IMR-90 (cell line): Measurements from ENCODE around the gene PIGU. TPM values are rescaled to one million over a fixed set of nuclear protein-coding genes. Genes with fewer than 3 reads are reported as not detected.

Source experiments
- ATAC-seq: fragments of 200-7000 bp; cut with Tn5 transposase; 2 replicates; pipeline ENCODE4 v1.9.1; 2020; ENCODE audit warnings: low read depth, mild to moderate bottlenecking, moderate library complexity
- BruUV-seq: library from RNA; stranded (reverse); fragments of 400-500 nt; replicated peaks from 2 replicates; lab custom pipeline; 2021; lab: Mats Ljungman, UMichigan
- CTCF ChIA-PET: fragments of 300-600 bp; formaldehyde crosslinking; extraction: SDS; loops from one replicate; lab custom pipeline; 2021; ENCODE audit warnings: antibody characterized with exemption; lab: Yijun Ruan, JAX
- POLR2A ChIA-PET: fragments of 300-600 bp; sonication (Branson Sonifier 250); formaldehyde crosslinking; loops from one replicate; lab custom pipeline; 2022; ENCODE audit warnings: antibody characterized with exemption; ENCODE audit not compliant: unreplicated experiment; lab: Charles Lee
- DNase-seq: peaks from one replicate; pipeline ENCODE4 v3.0.0; 2013
- H2AFZ ChIP-seq: replicated peaks from 2 replicates; pipeline ENCODE3; 2013; ENCODE audit warnings: low read length, mild to moderate bottlenecking; ENCODE audit not compliant: poor library complexity
- H2AK5ac ChIP-seq: 2 replicates; pipeline ENCODE4 v1.6.1; 2013; ENCODE audit warnings: low read depth, low read length, inconsistent platforms
- H2AK9ac ChIP-seq: replicated peaks from 2 replicates; pipeline ENCODE3; 2013; ENCODE audit warnings: mild to moderate bottlenecking, low read depth, low read length, moderate library complexity; ENCODE audit not compliant: poor library complexity
- H2BK120ac ChIP-seq: 2 replicates; pipeline ENCODE4 v1.6.1; 2013; ENCODE audit warnings: low read depth, low read length, inconsistent platforms
- H2BK15ac ChIP-seq: 3 replicates; pipeline ENCODE4 v1.6.1; 2013; ENCODE audit warnings: low read depth, low read length, inconsistent platforms
- H2BK20ac ChIP-seq: 2 replicates; pipeline ENCODE4 v1.6.1; 2013; ENCODE audit warnings: low read depth, mild to moderate bottlenecking, inconsistent platforms, low read length, moderate library complexity
- H2BK5ac ChIP-seq: 2 replicates; pipeline ENCODE4 v1.6.1; 2013; ENCODE audit warnings: mild to moderate bottlenecking, low read depth, low read length, inconsistent platforms; ENCODE audit not compliant: poor library complexity, severe bottlenecking
- H3K14ac ChIP-seq: replicated peaks from 2 replicates; pipeline ENCODE4 v1.6.1; 2013; ENCODE audit warnings: low read depth, low read length, inconsistent platforms
- H3K18ac ChIP-seq: 2 replicates; pipeline ENCODE4 v1.6.1; 2013; ENCODE audit warnings: low read depth, low read length, control low read depth
- H3K23ac ChIP-seq: 2 replicates; pipeline ENCODE4 v1.6.1; 2013; ENCODE audit warnings: low read depth, low read length, inconsistent platforms
- H3K27ac ChIP-seq: 2 replicates; pipeline ENCODE4 v1.5.1; 2013; ENCODE audit warnings: mild to moderate bottlenecking, control low read depth, low read length; ENCODE audit not compliant: insufficient read depth
- H3K27me3 ChIP-seq: 2 replicates; pipeline ENCODE4 v1.6.1; 2013; ENCODE audit warnings: low read length; ENCODE audit not compliant: control insufficient read depth, insufficient read depth
- H3K36me3 ChIP-seq: 2 replicates; pipeline ENCODE4 v1.6.1; 2013; ENCODE audit warnings: low read length, mixed read lengths; ENCODE audit not compliant: control insufficient read depth, insufficient read depth
- H3K4ac ChIP-seq: 2 replicates; pipeline ENCODE4 v1.6.1; 2013; ENCODE audit warnings: low read depth, low read length, inconsistent platforms
- H3K4me1 ChIP-seq: 2 replicates; pipeline ENCODE4 v1.6.1; 2013; ENCODE audit warnings: low read length, mixed read lengths; ENCODE audit not compliant: control insufficient read depth, insufficient read depth
- H3K4me2 ChIP-seq: 2 replicates; pipeline ENCODE4 v1.6.1; 2013; ENCODE audit warnings: low read depth, mild to moderate bottlenecking, control low read depth, low read length, moderate library complexity
- H3K4me3 ChIP-seq: 2 replicates; pipeline ENCODE4 v1.5.1; 2013; ENCODE audit warnings: low read depth, mild to moderate bottlenecking, control low read depth, low read length, moderate library complexity; ENCODE audit not compliant: insufficient read depth
- H3K56ac ChIP-seq: 2 replicates; pipeline ENCODE4 v1.6.1; 2013; ENCODE audit warnings: low read length, inconsistent platforms; ENCODE audit not compliant: insufficient read depth; ENCODE audit errors: extremely low read depth
- H3K79me1 ChIP-seq, 2 experiments: 2 replicates each; pipeline ENCODE4 v1.6.1; 2013; ENCODE audit warnings: low read length in 2 of 2, inconsistent platforms in 1 of 2, low read depth in 1 of 2
- H3K9ac ChIP-seq: 2 replicates; pipeline ENCODE4 v1.6.1; 2013; ENCODE audit warnings: low read depth, low read length, control low read depth
- H3K9me1 ChIP-seq: 2 replicates; pipeline ENCODE4 v1.6.1; 2013; ENCODE audit warnings: low read length, inconsistent platforms; ENCODE audit not compliant: insufficient read depth
- H3K9me3 ChIP-seq: 2 replicates; pipeline ENCODE4 v1.6.1; 2013; ENCODE audit warnings: low read length; ENCODE audit not compliant: control insufficient read depth, insufficient read depth
- H4K20me1 ChIP-seq: 2 replicates; pipeline ENCODE4 v1.6.1; 2013; ENCODE audit warnings: low read length, inconsistent platforms; ENCODE audit not compliant: insufficient read depth
- H4K5ac ChIP-seq: 2 replicates; pipeline ENCODE4 v1.6.1; 2013; ENCODE audit warnings: mild to moderate bottlenecking, low read depth, low read length, control low read depth
- H4K8ac ChIP-seq, 2 experiments: 2 replicates each; pipeline ENCODE4 v1.6.1; 2013; ENCODE audit warnings: low read depth in 2 of 2, low read length in 2 of 2, control low read depth in 1 of 2, inconsistent platforms in 1 of 2
- H4K91ac ChIP-seq: 2 replicates; pipeline ENCODE4 v1.6.1; 2013; ENCODE audit warnings: low read depth, low read length, inconsistent platforms; ENCODE audit not compliant: insufficient read depth
- BHLHE40 ChIP-seq: fragments of 150-350 bp; IDR thresholded peaks from 2 replicates; pipeline ENCODE4 v1.6.1; 2016; ENCODE audit warnings: mild to moderate bottlenecking, low read depth, low read length
- CEBPB ChIP-seq: IDR thresholded peaks from 2 replicates; pipeline ENCODE4 v1.6.1; 2012; ENCODE audit warnings: low read depth, low read length, improper control_type of control experiment
- CHD1 ChIP-seq: IDR thresholded peaks from 2 replicates; pipeline ENCODE4 v1.6.1; 2012; ENCODE audit warnings: low read depth, low read length, improper control_type of control experiment
- FOS ChIP-seq: fragments of 150-350 bp; IDR thresholded peaks from 2 replicates; pipeline ENCODE4 v1.6.1; 2016; ENCODE audit warnings: low read depth, low read length
- MAFK ChIP-seq: IDR thresholded peaks from 2 replicates; pipeline ENCODE4 v1.6.1; 2012; ENCODE audit warnings: low read depth, low read length, improper control_type of control experiment
- MAZ ChIP-seq: IDR thresholded peaks from 2 replicates; pipeline ENCODE4 v1.6.1; 2012; ENCODE audit warnings: low read depth, mild to moderate bottlenecking, low read length, improper control_type of control experiment, moderate library complexity, borderline replicate concordance
- MXI1 ChIP-seq: IDR thresholded peaks from 2 replicates; pipeline ENCODE4 v1.6.1; 2012; ENCODE audit warnings: low read depth, mild to moderate bottlenecking, low read length, moderate library complexity, borderline replicate concordance
- NFE2L2 ChIP-seq: fragments of 150-350 bp; IDR thresholded peaks from 2 replicates; pipeline ENCODE4 v1.6.1; 2016; ENCODE audit warnings: low read depth, mild to moderate bottlenecking, low read length
- POLR2A ChIP-seq: IDR thresholded peaks from 2 replicates; pipeline ENCODE4 v1.6.1; 2012; ENCODE audit warnings: mild to moderate bottlenecking, low read depth, low read length
- RAD21 ChIP-seq: IDR thresholded peaks from 2 replicates; pipeline ENCODE4 v1.6.1; 2012; ENCODE audit warnings: low read length, improper control_type of control experiment
- RCOR1 ChIP-seq: IDR thresholded peaks from 2 replicates; pipeline ENCODE4 v1.6.1; 2012; ENCODE audit warnings: mild to moderate bottlenecking, low read length, improper control_type of control experiment; ENCODE audit not compliant: insufficient replicate concordance
- RFX5 ChIP-seq: IDR thresholded peaks from 2 replicates; pipeline ENCODE4 v1.8.0; 2012; ENCODE audit warnings: low read depth, mild to moderate bottlenecking, low read length, moderate library complexity
- SMC3 ChIP-seq: fragments of 150-350 bp; IDR thresholded peaks from 2 replicates; pipeline ENCODE4 v1.6.1; 2016; ENCODE audit warnings: low read depth, mild to moderate bottlenecking, antibody characterized with exemption, low read length, moderate library complexity
- USF2 ChIP-seq: fragments of 150-350 bp; IDR thresholded peaks from 2 replicates; pipeline ENCODE4 v1.6.1; 2017; ENCODE audit warnings: mild to moderate bottlenecking, antibody characterized with exemption, low read length, low read depth
- WGBS, 2 experiments: methylation state at CpG; one replicate each; pipeline versions ENCODE4 v1.1.5 to v1.1.7; 2013; ENCODE audit warnings: missing lambda C conversion rate in 2 of 2; ENCODE audit not compliant: insufficient read length in 1 of 2; ENCODE audit errors: extremely low coverage in 2 of 2; 5-methylcytosine and 5-hydroxymethylcytosine counted together
- dilution Hi-C: fragments of 300-500 bp; cut with HindIII; formaldehyde crosslinking; loops from one replicate; pipeline ENCODE4 v1.14.3; 2018; ENCODE audit warnings: low sequenced_read_pairs; ENCODE audit not compliant: unreplicated experiment
- in situ Hi-C: fragments of 300-500 bp; cut with MboI; formaldehyde crosslinking; loops from 3 replicates; pipeline ENCODE4 v1.14.3; 2019; ENCODE audit warnings: low sequenced_read_pairs, inconsistent platforms, mixed read lengths
- intact Hi-C: fragments of 100-400 bp; cut with micrococcal nuclease; formaldehyde crosslinking; loops from 2 replicates; pipeline ENCODE4 v1.10.0; 2022
- polyA plus RNA-seq, 3 experiments: library from polyadenylated mRNA; depleted of rRNA; stranded (reverse); fragments of >200 nt; gene quantifications; 2 replicates each; pipeline ENCODE4 v1.2.3, GENCODE V29; 2012; ENCODE audit warnings: low replicate concordance in 1 of 3
- total RNA-seq: library from RNA; depleted of rRNA; stranded (reverse); fragments of >200 nt; gene quantifications from 2 replicates; pipeline ENCODE4 v1.2.3, GENCODE V29; 2012
- TF ChIP-seq, protein P1 (sequence below): conservative IDR thresholded peaks from 2 replicates; pipeline ENCODE4 v1.5.1; 2012; ENCODE audit warnings: mild to moderate bottlenecking, low read depth, low read length, improper control_type of control experiment
- TF ChIP-seq, protein P2 (sequence below): fragments of 150-350 bp; IDR thresholded peaks from 2 replicates; pipeline ENCODE4 v1.6.1; 2016; ENCODE audit warnings: low read depth, mild to moderate bottlenecking, low read length, moderate library complexity, borderline replicate concordance

The PIGU gene
- total and polyA plus RNA-seq, 2 of the 4 experiments (the other 2 are of a cell fraction), result 11.1 to 31.1 TPM

- Histone ChIP-seq H3K79me1 (peaks cover 0 to 8% of the 10 kb centered on the region in 2 experiments; a peak in 1 of 4 replicates), H2BK20ac (no peak overlapping the region), H4K5ac (no peak overlapping the region), H3K36me3 (peaks cover 1% of the 10 kb centered on the region), H3K9me3 (no peaks in the 10 kb centered on the region), H3K9me1 (peaks cover 3% of the 10 kb centered on the region; the same call in 1 of the 2 replicates), H2BK15ac (no peak overlapping the region), H4K91ac (no peak overlapping the region), H2AK9ac (no peak overlapping the region), H3K9ac (no peak overlapping the region), H2AFZ (no peak overlapping the region), H3K4me2 (no peak overlapping the region), H2BK5ac (no peak overlapping the region), H3K27ac (no peak overlapping the region), H4K20me1 (no peaks in the 10 kb centered on the region), H3K23ac (no peak overlapping the region), H2BK120ac (no peak overlapping the region), H3K56ac (no peak overlapping the region), H3K27me3 (no peaks in the 10 kb centered on the region), H4K8ac (no peak overlapping the region), H3K18ac (no peak overlapping the region), H3K14ac (no peak overlapping the region), H3K4me3 (no peak overlapping the region), H2AK5ac (no peak overlapping the region), H3K4me1 (peaks cover 10% of the 10 kb centered on the region), H3K4ac (no peak overlapping the region)
- BruUV-seq, result no TSS peak
- POLR2A ChIA-PET, result no interaction called here
- dilution Hi-C loops (no loop called here), intact Hi-C loops (no loop called here), in situ Hi-C loops (no loop called here)
- CTCF ChIA-PET, result no interaction called here
- WGBS, 2 experiments, result no CpG with 5 or more reads among the region's 2 CpGs
- no peak for ATAC-seq
- no peak for TF ChIP-seq MAZ
- TF ChIP-seq MAFK, result no peak
- TF ChIP-seq CHD1, result no peak
- no peak for TF ChIP-seq NFE2L2
- no peak for TF ChIP-seq RFX5
- TF ChIP-seq BHLHE40, result no peak
- no peak for TF ChIP-seq POLR2A
- TF ChIP-seq, protein P1, sequence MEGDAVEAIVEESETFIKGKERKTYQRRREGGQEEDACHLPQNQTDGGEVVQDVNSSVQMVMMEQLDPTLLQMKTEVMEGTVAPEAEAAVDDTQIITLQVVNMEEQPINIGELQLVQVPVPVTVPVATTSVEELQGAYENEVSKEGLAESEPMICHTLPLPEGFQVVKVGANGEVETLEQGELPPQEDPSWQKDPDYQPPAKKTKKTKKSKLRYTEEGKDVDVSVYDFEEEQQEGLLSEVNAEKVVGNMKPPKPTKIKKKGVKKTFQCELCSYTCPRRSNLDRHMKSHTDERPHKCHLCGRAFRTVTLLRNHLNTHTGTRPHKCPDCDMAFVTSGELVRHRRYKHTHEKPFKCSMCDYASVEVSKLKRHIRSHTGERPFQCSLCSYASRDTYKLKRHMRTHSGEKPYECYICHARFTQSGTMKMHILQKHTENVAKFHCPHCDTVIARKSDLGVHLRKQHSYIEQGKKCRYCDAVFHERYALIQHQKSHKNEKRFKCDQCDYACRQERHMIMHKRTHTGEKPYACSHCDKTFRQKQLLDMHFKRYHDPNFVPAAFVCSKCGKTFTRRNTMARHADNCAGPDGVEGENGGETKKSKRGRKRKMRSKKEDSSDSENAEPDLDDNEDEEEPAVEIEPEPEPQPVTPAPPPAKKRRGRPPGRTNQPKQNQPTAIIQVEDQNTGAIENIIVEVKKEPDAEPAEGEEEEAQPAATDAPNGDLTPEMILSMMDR, result no peak
- no peak for TF ChIP-seq CEBPB
- TF ChIP-seq MXI1, result no peak
- no peak for TF ChIP-seq RAD21
- TF ChIP-seq, protein P2, sequence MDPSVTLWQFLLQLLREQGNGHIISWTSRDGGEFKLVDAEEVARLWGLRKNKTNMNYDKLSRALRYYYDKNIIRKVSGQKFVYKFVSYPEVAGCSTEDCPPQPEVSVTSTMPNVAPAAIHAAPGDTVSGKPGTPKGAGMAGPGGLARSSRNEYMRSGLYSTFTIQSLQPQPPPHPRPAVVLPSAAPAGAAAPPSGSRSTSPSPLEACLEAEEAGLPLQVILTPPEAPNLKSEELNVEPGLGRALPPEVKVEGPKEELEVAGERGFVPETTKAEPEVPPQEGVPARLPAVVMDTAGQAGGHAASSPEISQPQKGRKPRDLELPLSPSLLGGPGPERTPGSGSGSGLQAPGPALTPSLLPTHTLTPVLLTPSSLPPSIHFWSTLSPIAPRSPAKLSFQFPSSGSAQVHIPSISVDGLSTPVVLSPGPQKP, result no peak
- TF ChIP-seq FOS, result no peak
- TF ChIP-seq RCOR1, result no peak
- no peak for TF ChIP-seq SMC3
- TF ChIP-seq USF2, result no peak
- no peak for DNase-seq
These were observed 37.1 kb downstream of the PIGU start for GRCh38 chr20:34639755-34640222.
